ENCODE results near the gene SLC7A1.

Gene SLC7A1

DNA sequence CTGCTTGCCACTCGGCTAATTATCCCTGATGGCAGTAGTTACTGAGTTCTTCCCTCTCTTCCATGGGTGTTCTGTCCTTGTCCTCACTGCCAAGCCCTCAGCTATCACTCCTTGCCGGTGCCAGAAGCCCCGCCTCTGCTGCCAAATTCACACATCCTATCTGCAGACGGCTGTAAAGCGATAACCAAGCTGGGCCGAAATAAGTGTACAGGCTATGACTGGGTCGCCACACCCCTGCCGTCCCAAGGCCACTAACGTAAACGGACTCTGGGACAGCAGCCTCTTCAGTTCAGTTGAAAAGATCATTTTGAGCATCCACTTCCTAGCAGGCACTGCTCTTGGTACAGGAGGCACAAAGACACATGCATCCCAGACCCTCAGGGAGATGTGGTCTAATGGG lies 13.3 kb downstream of the SLC7A1 start:
- Histone ChIP-seq H3K4me1 (ENCODE audit: control insufficient read depth, low read depth, low read length) (peaks cover 45% of the 10 kb centered on the region), H3K4me3 (ENCODE audit: low read length) (no peak overlapping the region), H3K9me3 (ENCODE audit: control insufficient read depth, low read depth, low read length) (no peaks in the 10 kb centered on the region), H3K27me3 (ENCODE audit: control insufficient read depth, insufficient read depth, low read length) (no peaks in the 10 kb centered on the region), H3K27ac (ENCODE audit: low read length) (no peak overlapping the region), H3K9ac (ENCODE audit: low read length) (no peak overlapping the region), H3K36me3 (ENCODE audit: control insufficient read depth, low read depth, low read length) (no peaks in the 10 kb centered on the region)

DNA sequence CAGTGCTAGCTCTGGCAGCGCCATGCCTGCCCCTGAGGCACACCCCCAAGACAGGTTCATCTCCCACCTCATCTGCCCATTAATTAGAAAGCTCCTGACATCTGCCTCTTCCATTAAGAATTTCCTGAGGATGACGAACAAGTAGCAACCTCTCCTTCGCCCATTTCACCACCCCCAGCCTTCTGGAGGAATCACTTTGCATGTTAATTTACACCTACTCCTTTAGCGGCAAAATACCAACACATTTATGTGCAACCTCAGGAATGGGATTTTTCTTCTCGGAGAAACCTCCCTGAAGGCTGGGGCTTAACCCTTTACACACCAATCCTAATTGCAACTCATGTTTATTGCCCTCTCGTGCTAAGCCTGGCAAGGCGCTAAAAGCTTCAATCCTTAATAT lies 13.8 kb downstream of the SLC7A1 start:
- H3K27ac ChIP-seq (ENCODE audit: low read length) = no peak overlapping the region
- no peak overlapping the region for H3K4me3 ChIP-seq (ENCODE audit: low read length)
- H3K4me1 ChIP-seq (ENCODE audit: control insufficient read depth, low read depth, low read length) = peaks cover 41% of the 10 kb centered on the region
- H3K27me3 ChIP-seq (ENCODE audit: control insufficient read depth, insufficient read depth, low read length) = no peaks in the 10 kb centered on the region
- H3K9ac ChIP-seq (ENCODE audit: low read length) = no peak overlapping the region
- H3K36me3 ChIP-seq (ENCODE audit: control insufficient read depth, low read depth, low read length) = no peaks in the 10 kb centered on the region
- no peaks in the 10 kb centered on the region for H3K9me3 ChIP-seq (ENCODE audit: control insufficient read depth, low read depth, low read length)

DNA sequence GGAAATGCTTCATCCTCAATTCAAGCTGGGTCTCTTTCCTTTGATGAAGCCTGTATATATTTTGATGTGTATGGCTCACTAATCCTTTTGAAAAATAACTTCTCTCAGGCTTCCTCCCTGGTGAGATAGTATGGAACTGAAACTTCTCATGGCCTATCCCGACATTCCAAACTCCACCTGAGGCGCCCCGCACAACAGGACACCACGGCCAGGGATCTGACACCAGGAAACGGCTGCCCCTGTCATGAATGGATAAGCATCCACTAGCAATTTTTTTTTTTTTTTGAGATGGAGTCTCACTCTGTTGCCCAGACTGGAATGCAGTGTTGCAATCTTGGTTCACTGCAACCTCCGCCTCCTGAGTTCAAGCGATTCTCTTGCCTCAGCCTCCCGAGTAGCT lies 16.4 kb downstream of the SLC7A1 start:
- no peak overlapping the region for H3K4me3 ChIP-seq (ENCODE audit: low read length)
- no peak overlapping the region for H3K9ac ChIP-seq (ENCODE audit: low read length)
- H3K36me3 ChIP-seq (ENCODE audit: control insufficient read depth, low read depth, low read length) = no peaks in the 10 kb centered on the region
- peaks cover 34% of the 10 kb centered on the region for H3K4me1 ChIP-seq (ENCODE audit: control insufficient read depth, low read depth, low read length)
- H3K27ac ChIP-seq (ENCODE audit: low read length) = no peak overlapping the region
- no peaks in the 10 kb centered on the region for H3K27me3 ChIP-seq (ENCODE audit: control insufficient read depth, insufficient read depth, low read length)
- no peaks in the 10 kb centered on the region for H3K9me3 ChIP-seq (ENCODE audit: control insufficient read depth, low read depth, low read length)

DNA sequence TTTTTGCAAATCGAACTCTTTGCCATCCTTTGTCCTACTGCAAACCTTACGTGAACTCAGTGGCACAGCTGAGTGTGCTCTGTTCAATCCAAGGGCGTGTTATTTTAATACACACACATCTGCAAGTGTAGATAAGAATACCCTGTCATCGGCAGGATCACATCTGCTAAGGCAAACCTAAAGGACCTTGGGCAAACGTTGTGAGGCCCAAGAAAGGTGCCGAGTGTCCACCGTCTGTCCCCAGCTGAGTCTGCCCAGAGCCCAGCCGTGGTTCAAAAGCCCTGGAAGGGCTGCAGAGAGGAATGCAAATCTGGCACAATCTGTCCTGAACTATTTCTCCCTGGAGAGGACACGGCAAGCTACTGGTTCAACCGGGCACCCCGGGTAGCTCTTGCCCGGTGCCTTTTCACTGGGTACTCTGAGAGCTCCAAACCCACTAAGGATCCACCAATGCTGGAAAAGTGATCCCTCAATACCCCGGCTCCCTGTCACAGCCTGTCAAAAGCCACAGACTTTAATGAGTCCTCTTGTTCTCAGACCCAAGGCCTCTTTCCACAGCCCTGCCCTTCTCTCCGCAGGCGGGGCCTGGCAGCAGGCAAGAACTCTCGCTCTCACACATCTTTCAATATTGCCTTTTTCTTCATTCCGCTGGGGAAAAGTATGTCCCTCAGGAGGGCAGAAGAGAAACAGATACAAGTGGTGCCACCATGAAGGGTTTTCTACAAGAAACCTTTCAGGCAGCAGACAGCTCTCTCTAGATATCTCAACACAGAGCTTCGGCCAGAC lies 17.0 kb downstream of the SLC7A1 start:
- H3K4me1 ChIP-seq (ENCODE audit: control insufficient read depth, low read depth, low read length) = peaks cover 30% of the 10 kb centered on the region
- no peak overlapping the region for H3K4me3 ChIP-seq (ENCODE audit: low read length)
- no peaks in the 10 kb centered on the region for H3K36me3 ChIP-seq (ENCODE audit: control insufficient read depth, low read depth, low read length)
- H3K9ac ChIP-seq (ENCODE audit: low read length) = no peak overlapping the region
- H3K27ac ChIP-seq (ENCODE audit: low read length) = no peak overlapping the region
- no peaks in the 10 kb centered on the region for H3K9me3 ChIP-seq (ENCODE audit: control insufficient read depth, low read depth, low read length)
- no peaks in the 10 kb centered on the region for H3K27me3 ChIP-seq (ENCODE audit: control insufficient read depth, insufficient read depth, low read length)

DNA sequence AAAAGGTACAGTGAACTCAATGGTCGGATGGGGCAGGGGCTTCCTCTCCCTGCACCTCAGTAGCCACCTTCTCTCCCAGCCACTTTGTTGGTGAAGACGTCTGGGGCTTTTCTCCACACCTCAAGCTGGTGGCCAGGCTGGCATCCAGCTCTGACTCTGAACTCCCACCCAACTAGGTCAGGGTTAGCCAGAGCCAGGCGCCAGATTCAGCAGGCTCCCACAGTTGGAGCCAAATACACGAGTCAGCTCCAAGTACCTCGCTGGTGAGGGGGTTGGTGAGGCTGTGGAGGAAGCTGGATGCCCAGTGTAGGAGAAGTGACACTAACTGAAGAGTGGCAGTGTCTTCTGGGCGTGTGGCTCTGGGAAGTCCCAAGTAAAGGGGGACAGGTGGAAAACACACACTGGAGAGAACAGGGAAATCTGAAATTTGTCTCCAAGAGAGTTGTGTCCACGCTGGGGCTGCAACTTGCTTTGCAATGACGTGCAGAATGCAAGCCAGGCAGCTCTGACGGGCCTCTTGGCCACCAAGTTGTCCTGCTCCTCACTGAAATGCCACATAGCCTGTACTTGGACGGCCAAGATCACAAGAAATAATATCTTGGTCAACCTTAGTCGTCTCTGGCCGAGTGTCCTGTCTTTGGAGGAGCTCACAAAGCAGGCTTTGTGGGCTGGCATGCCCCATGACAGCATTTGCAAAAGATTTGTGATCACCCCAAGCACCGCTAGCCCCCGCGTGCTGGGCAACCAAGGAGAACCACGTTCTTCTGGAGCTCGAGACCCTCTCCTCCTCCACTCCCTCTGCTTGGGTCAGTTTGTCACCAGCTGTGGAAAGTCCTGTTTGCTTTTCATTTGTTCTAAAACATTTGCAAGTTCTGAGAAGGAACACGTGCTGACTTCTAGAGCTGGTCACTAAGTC lies 18.1 kb downstream of the SLC7A1 start:
- peaks cover 19% of the 10 kb centered on the region for H3K4me1 ChIP-seq (ENCODE audit: control insufficient read depth, low read depth, low read length)
- no peaks in the 10 kb centered on the region for H3K36me3 ChIP-seq (ENCODE audit: control insufficient read depth, low read depth, low read length)
- no peak overlapping the region for H3K27ac ChIP-seq (ENCODE audit: low read length)

DNA sequence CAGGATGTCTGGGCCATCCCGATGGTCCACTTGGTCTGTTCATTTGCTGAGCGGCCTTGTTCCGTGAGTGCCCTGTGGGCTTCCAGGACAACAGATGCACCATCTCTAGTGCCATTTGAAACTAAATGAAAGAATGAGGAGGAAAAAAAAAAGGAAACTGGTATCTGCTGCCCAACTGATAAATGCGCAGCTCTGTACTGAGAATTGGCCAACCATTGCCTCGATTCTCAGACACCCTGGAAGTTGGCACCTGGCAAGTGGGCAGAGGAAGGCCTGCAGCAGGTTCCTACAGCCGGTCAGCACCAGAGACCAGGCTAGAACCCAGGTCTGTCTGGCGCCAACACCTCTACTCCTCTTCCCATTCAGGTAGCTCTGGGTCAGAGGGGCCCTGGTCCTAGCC lies 18.9 kb downstream of the SLC7A1 start:
- Histone ChIP-seq H3K4me1 (ENCODE audit: control insufficient read depth, low read depth, low read length) (peaks cover 11% of the 10 kb centered on the region), H3K9ac (ENCODE audit: low read length) (no peak overlapping the region), H3K27ac (ENCODE audit: low read length) (no peak overlapping the region), H3K4me3 (ENCODE audit: low read length) (no peak overlapping the region), H3K36me3 (ENCODE audit: control insufficient read depth, low read depth, low read length) (no peaks in the 10 kb centered on the region), H3K27me3 (ENCODE audit: control insufficient read depth, insufficient read depth, low read length) (no peaks in the 10 kb centered on the region), H3K9me3 (ENCODE audit: control insufficient read depth, low read depth, low read length) (no peaks in the 10 kb centered on the region)

More for the DNA sequence above, 18.1 kb downstream of the SLC7A1 start:
- Histone ChIP-seq H3K9me3 (ENCODE audit: control insufficient read depth, low read depth, low read length) (no peaks in the 10 kb centered on the region), H3K9ac (ENCODE audit: low read length) (no peak overlapping the region), H3K27me3 (ENCODE audit: control insufficient read depth, insufficient read depth, low read length) (no peaks in the 10 kb centered on the region), H3K4me3 (ENCODE audit: low read length) (no peak overlapping the region)

DNA sequence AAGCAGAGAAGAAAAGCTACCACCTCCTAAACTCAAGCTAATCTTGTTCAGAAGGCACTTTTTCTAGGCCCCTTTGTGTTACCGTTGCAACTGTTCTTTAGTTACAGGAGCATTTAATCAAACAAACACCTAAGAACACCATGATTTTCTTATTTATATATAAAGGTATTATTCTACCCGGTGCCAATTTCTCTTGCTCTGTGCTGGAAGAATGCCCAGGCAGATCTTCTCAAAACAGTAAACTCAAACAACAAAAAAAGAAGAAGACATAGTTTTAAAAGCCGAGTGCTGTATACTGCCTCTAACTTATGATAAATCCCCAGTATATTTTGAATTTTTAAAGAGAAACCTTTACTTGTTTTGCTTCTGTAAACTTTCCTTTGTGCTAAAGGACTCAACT lies 20.4 kb downstream of the SLC7A1 start:
- Histone ChIP-seq H3K9me3 (ENCODE audit: control insufficient read depth, low read depth, low read length) (no peaks in the 10 kb centered on the region), H3K36me3 (ENCODE audit: control insufficient read depth, low read depth, low read length) (no peaks in the 10 kb centered on the region), H3K27ac (ENCODE audit: low read length) (no peak overlapping the region), H3K9ac (ENCODE audit: low read length) (no peak overlapping the region), H3K4me1 (ENCODE audit: control insufficient read depth, low read depth, low read length) (no peaks in the 10 kb centered on the region), H3K4me3 (ENCODE audit: low read length) (no peak overlapping the region), H3K27me3 (ENCODE audit: control insufficient read depth, insufficient read depth, low read length) (no peaks in the 10 kb centered on the region)

DNA sequence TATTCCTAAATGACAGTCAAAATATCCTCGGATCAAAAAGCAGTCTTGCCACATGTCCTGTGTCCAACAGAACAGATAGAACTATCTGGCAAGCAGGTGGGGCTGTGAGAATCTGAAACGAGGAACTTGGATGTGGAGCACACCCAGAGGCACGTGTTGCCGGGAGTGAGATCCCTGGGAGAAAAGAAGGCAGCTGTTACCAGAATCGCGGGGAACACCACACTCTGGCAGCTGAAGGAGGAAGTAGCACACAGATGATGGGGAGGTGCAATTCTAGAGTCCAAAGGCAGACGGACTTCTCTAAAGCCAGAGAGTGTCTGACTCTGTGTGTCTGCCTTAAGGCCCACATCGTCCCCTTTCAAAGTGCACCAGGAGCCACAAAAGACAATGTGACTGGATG lies 22.3 kb downstream of the SLC7A1 start:
- Histone ChIP-seq H3K36me3 (ENCODE audit: control insufficient read depth, low read depth, low read length) (no peaks in the 10 kb centered on the region), H3K9ac (ENCODE audit: low read length) (no peak overlapping the region), H3K27me3 (ENCODE audit: control insufficient read depth, insufficient read depth, low read length) (no peaks in the 10 kb centered on the region), H3K27ac (ENCODE audit: low read length) (no peak overlapping the region), H3K9me3 (ENCODE audit: control insufficient read depth, low read depth, low read length) (no peaks in the 10 kb centered on the region), H3K4me1 (ENCODE audit: control insufficient read depth, low read depth, low read length) (peaks cover 10% of the 10 kb centered on the region), H3K4me3 (ENCODE audit: low read length) (no peak overlapping the region)

DNA sequence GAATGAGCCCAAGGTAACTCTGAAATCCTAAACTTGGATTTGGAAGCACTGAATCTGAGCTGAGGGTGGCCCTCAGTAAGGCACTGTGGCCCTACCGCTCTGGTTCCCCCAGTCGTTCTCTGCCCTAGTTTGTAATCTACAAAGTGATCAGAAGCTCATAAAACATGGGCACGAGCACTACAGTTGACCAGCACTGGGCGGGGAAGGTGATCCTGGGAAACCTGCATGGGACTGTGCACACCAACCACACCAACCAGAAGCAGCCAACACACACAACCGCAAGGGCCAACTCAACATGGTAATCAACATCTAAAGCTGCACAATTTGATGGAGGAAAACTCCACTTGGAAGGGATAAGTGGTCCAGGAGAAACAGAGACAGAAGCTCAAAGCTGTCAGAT lies 22.9 kb downstream of the SLC7A1 start:
- Histone ChIP-seq H3K9me3 (ENCODE audit: control insufficient read depth, low read depth, low read length) (no peaks in the 10 kb centered on the region), H3K36me3 (ENCODE audit: control insufficient read depth, low read depth, low read length) (no peaks in the 10 kb centered on the region), H3K4me1 (ENCODE audit: control insufficient read depth, low read depth, low read length) (peaks cover 10% of the 10 kb centered on the region), H3K9ac (ENCODE audit: low read length) (no peak overlapping the region), H3K27ac (ENCODE audit: low read length) (no peak overlapping the region), H3K4me3 (ENCODE audit: low read length) (no peak overlapping the region), H3K27me3 (ENCODE audit: control insufficient read depth, insufficient read depth, low read length) (no peaks in the 10 kb centered on the region)

DNA sequence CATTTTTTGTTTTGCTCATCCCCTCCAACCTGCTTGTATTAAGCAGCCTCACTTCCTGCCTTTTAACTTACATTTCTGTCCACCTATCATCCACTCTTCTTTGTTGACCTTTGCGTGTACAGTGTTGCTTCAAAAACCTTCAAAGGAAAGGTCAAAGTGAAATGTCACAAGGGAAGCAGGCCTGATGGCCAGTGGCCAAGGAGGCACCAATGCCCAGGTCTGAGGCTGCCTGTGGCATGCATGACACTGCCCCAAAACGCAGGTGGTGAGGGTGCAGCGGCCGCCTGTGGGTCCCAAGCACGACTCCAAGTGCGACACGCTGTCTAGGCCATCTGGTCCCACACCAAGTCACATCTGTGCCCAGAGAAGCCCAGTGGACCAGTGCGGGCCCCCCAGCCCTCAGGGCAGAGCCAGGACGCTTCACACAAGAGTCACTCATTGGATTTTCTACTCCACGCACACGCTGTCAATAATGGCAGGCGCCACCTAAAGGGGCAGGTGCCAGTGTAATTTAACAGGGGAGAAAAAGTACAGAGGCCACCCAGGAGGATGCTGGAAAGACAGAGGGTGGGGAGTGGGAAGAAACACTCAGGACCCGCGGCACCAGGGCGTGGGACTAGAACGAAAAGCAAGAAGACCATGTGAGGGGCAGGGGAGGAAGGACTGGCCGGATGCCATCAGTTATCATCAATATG lies 23.5 kb downstream of the SLC7A1 start:
- Histone ChIP-seq H3K9ac (ENCODE audit: low read length) (no peak overlapping the region), H3K9me3 (ENCODE audit: control insufficient read depth, low read depth, low read length) (no peaks in the 10 kb centered on the region), H3K27ac (ENCODE audit: low read length) (no peak overlapping the region)

DNA sequence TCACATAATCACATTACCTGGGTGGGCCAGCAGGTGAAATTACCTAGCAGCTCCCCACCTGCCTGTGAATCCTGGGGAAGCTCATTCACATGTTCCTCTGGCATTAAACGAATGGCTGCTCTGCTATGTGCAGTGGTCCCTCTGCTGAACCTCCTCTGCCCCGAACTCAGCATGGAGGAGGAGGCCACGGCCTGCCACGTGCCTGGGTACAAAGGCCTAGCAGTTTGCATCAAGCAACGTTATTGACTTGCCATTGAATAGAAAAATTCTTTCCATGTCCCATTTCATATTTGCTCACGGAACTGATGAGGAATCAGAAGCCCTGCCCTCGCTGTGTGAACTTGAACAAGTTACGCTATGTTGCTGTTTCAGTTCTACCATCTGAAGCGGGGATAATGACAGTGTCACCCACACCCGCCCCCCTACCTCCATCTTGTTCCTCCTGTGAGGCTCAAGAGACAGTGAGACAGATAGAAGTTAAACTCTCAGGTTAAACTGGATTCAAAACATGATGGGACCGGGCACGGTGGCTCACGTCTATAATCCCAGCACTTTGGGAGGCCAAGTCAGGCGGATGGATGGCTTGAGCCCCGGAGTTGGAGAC lies 25.3 kb downstream of the SLC7A1 start:
- H3K27me3 ChIP-seq (ENCODE audit: control insufficient read depth, insufficient read depth, low read length) = no peaks in the 10 kb centered on the region

More for the DNA sequence above, 23.5 kb downstream of the SLC7A1 start:
- no peak overlapping the region for H3K4me3 ChIP-seq (ENCODE audit: low read length)
- peaks cover 10% of the 10 kb centered on the region for H3K4me1 ChIP-seq (ENCODE audit: control insufficient read depth, low read depth, low read length)
- H3K36me3 ChIP-seq (ENCODE audit: control insufficient read depth, low read depth, low read length) = no peaks in the 10 kb centered on the region
- no peaks in the 10 kb centered on the region for H3K27me3 ChIP-seq (ENCODE audit: control insufficient read depth, insufficient read depth, low read length)

More for the DNA sequence above, 25.3 kb downstream of the SLC7A1 start:
- Histone ChIP-seq H3K36me3 (ENCODE audit: control insufficient read depth, low read depth, low read length) (no peaks in the 10 kb centered on the region), H3K4me3 (ENCODE audit: low read length) (no peak overlapping the region), H3K9ac (ENCODE audit: low read length) (no peak overlapping the region), H3K9me3 (ENCODE audit: control insufficient read depth, low read depth, low read length) (no peaks in the 10 kb centered on the region), H3K27ac (ENCODE audit: low read length) (no peak overlapping the region), H3K4me1 (ENCODE audit: control insufficient read depth, low read depth, low read length) (peaks cover 13% of the 10 kb centered on the region)

All from iPS-18a (cell line).